Right cardiac atrium (tissue), 5 donors: ENCODE data around the gene FLII. TPM values are rescaled to one million over a fixed set of nuclear protein-coding genes. Genes with fewer than 3 reads are reported as not detected.
"Not testable (repeated sequence)": the region's sequence is repeated elsewhere in the genome, so short reads cannot be mapped to it uniquely, and the experiment has no call there.

Source experiments
- ATAC-seq, 2 donors: fragments of 200-7000 bp; cut with Tn5 transposase; one replicate each; pipeline versions ENCODE4 v1.8.0 to v1.9.1; 2020; ENCODE audit warnings: moderate library complexity in 2 of 2, mild to moderate bottlenecking in 1 of 2
- DNase-seq, 3 donors: peaks; one replicate each; pipeline ENCODE4 v3.0.0-alpha.2; 2020
- H3K27ac ChIP-seq: one replicate; pipeline ENCODE4 v1.5.1; 2013; ENCODE audit warnings: mild to moderate bottlenecking, low read length, control low read depth, moderate library complexity
- H3K27me3 ChIP-seq: one replicate; pipeline ENCODE4 v1.6.1; 2013; ENCODE audit not compliant: control insufficient read depth, insufficient read depth
- H3K4me1 ChIP-seq: one replicate; pipeline ENCODE4 v1.6.1; 2013; ENCODE audit warnings: low read length; ENCODE audit not compliant: control insufficient read depth, insufficient read depth
- H3K4me3 ChIP-seq: one replicate; pipeline ENCODE4 v1.5.1; 2013; ENCODE audit warnings: low read length, control low read depth
- H3K9me3 ChIP-seq: one replicate; pipeline ENCODE4 v1.6.1; 2013; ENCODE audit warnings: low read length; ENCODE audit not compliant: control insufficient read depth
- WGBS: extraction: QIAGEN DNeasy Blood & Tissue Kit; methylation state at CpG from one replicate; pipeline ENCODE4 v1.1.7; 2013; 5-methylcytosine and 5-hydroxymethylcytosine counted together
- intact Hi-C, 4 donors: fragments of 100-400 bp; cut with DNase I; formaldehyde crosslinking; loops; one replicate each; pipeline versions ENCODE4 v1.11.0 to v1.14.0; 2022 to 2023
- polyA plus RNA-seq: library from polyadenylated mRNA; stranded (reverse); fragments of 200-250 nt; gene quantifications from one replicate; pipeline ENCODE4 v1.2.3, GENCODE V29; 2013
- total RNA-seq, 4 donors: library from RNA; stranded (reverse); fragmentation: NEBNext Ultra II Directional; extraction: Animal tissue kit (Norgen Biotek cat#: 25700); gene quantifications; one replicate each; pipeline ENCODE4 v1.2.1, GENCODE V29; 2021
- donor health status: healthy with polysubstance abuse.
- donor health status: DM: no; HTN: yes; CAD: no.
- donor health status: DM: no; HTN: no; CAD: no.
- donor health status: DM: no; HTN: yes; CAD: no; lungs with severe emphysema.
- donor health status: DM: yes; HTN: yes; CAD: no.

The FLII gene
- total and polyA plus RNA-seq, 5 donors: 166 to 217 (median 186) TPM

GRCh38 chr17:18228176-18228682 is 30.3 kb downstream of the FLII start:
- Histone ChIP-seq H3K9me3 (no peaks in the 10 kb centered on the region), H3K27me3 (no peaks in the 10 kb centered on the region), H3K4me3 (no peak overlapping the region), H3K27ac (no peak overlapping the region), H3K4me1 (no peaks in the 10 kb centered on the region)
- 87% methylated on average over 10 of the region's 10 CpGs for WGBS
- intact Hi-C loops: no loop called here
- ATAC-seq (no peak), DNase-seq (peak in 1 of 3 donors; percentile 38)

GRCh38 chr17:18227635-18228034 is 30.9 kb downstream of the FLII start:
- intact Hi-C loops: no loop called here
- WGBS: 98% methylated on average over 5 of the region's 5 CpGs
- ATAC-seq: no peak

DNA sequence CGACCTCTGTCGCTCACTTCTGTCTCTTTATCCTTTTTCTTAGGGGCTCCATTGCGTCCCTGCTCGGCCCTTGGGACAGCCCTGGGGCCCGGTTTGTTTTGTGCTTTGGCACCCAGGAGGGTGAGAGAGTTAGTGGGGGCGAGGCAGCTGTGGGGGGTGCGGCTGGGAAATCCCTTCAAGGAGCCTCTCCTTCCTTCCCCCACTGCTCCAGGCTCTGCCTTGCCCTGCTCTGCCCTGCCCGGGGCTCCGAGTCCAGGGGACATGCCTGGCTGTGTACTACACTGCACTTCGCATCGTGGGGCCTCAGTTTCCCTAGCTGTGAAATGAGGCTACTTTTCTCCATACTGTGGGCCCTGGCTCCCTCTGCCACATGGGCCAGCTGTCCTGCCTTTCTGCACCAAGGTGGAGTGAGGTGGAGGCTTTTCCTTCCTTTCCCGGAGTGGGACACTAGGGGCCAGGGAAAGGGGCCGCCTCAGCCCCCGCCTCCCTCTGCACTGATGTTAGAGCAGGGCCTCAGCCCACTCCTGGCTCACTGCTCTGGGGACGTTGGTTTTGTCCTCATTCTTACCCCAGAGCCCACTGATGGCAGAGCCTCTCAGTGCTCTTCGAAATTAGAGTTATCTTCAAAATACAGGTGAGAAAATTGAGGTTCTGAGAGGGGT is 32.1 kb downstream of the FLII start:
- Histone ChIP-seq H3K4me1 (no peaks in the 10 kb centered on the region), H3K27ac (no peak overlapping the region), H3K9me3 (no peaks in the 10 kb centered on the region), H3K27me3 (no peaks in the 10 kb centered on the region), H3K4me3 (peak overlapping the region; percentile 98)
- no peak for ATAC-seq
- 22% methylated on average over 16 of the region's 16 CpGs for WGBS
- DNase-seq: no peak
- intact Hi-C loops: no loop called here

More at GRCh38 chr17:18227635-18228034, 30.9 kb downstream of the FLII start:
- H3K4me3 ChIP-seq: no peak overlapping the region
- no peak for DNase-seq
- no peaks in the 10 kb centered on the region for H3K4me1 ChIP-seq
- H3K9me3 ChIP-seq: no peaks in the 10 kb centered on the region
- H3K27ac ChIP-seq: no peak overlapping the region
- no peaks in the 10 kb centered on the region for H3K27me3 ChIP-seq

- H3K4me1 ChIP-seq: no peaks in the 10 kb centered on the region
- H3K27me3 ChIP-seq: no peaks in the 10 kb centered on the region
- peak in 1 of 2 donors; percentile 3 for ATAC-seq
- H3K9me3 ChIP-seq: no peaks in the 10 kb centered on the region
- peak overlapping the region; percentile 98 for H3K4me3 ChIP-seq
- H3K27ac ChIP-seq: no peak overlapping the region
- DNase-seq: no peak
- WGBS: under 1% methylated on average over 56 of the region's 57 CpGs
- intact Hi-C loops: no loop called here
These were observed 32.8 kb downstream of the FLII start for GRCh38 chr17:18225642-18226283.

GRCh38 chr17:18225121-18225641 is 33.4 kb downstream of the FLII start, which contains the start of gene LLGL1:
Gene LLGL1 (plus strand): TSS chr17:18225635. CDS start chr17:18225683, 48 bp downstream.
- DNase-seq (peak; percentile 98 to 100 (median 99)), ATAC-seq (peak; percentile 96 to 97)
- H3K27ac ChIP-seq: peak within 1 kb of the TSS; percentile 62
- peak within 1 kb of the TSS; percentile 98 for H3K4me3 ChIP-seq
- no peaks in the 10 kb centered on the region for H3K27me3 ChIP-seq
- no peaks in the 10 kb centered on the region for H3K4me1 ChIP-seq
- no peaks in the 10 kb centered on the region for H3K9me3 ChIP-seq
- intact Hi-C loops: no loop called here
- WGBS: under 1% methylated on average over 60 of the region's 60 CpGs

- intact Hi-C loops: no loop called here
These were observed 34.0 kb downstream of the FLII start for GRCh38 chr17:18224387-18225120.

GRCh38 chr17:18224053-18224386 is 34.5 kb downstream of the FLII start:
- peak in 1 of 3 donors; percentile 67 for DNase-seq
- intact Hi-C loops: no loop called here
- Histone ChIP-seq H3K27ac (peak overlapping the region; percentile 25), H3K4me3 (no peak overlapping the region), H3K27me3 (no peaks in the 10 kb centered on the region), H3K9me3 (no peaks in the 10 kb centered on the region), H3K4me1 (no peaks in the 10 kb centered on the region)
- ATAC-seq: no peak
- WGBS: 86% methylated on average over 4 of the region's 4 CpGs

More at GRCh38 chr17:18224387-18225120, 34.0 kb downstream of the FLII start:
- Histone ChIP-seq H3K27me3 (no peaks in the 10 kb centered on the region), H3K27ac (peak overlapping the region; percentile 62), H3K4me1 (no peaks in the 10 kb centered on the region), H3K9me3 (no peaks in the 10 kb centered on the region), H3K4me3 (peak overlapping the region; percentile 98)
- WGBS: 38% methylated on average over 23 of the region's 23 CpGs
- ATAC-seq (peak; percentile 61 to 67), DNase-seq (peak; percentile 60 to 81 (median 79))

GRCh38 chr17:18218756-18219415 is 39.7 kb downstream of the FLII start:
- WGBS: 17% methylated on average over 4 of the region's 4 CpGs
- intact Hi-C loops: loop anchor here in 2 of 4 donors (10.0 kb wide), 2 partner anchors 74 to 96 kb away; partner anchors contain the start of genes SMCR8 (in 1 of the 2) and TOP3A (in 1 of the 2)

DNA sequence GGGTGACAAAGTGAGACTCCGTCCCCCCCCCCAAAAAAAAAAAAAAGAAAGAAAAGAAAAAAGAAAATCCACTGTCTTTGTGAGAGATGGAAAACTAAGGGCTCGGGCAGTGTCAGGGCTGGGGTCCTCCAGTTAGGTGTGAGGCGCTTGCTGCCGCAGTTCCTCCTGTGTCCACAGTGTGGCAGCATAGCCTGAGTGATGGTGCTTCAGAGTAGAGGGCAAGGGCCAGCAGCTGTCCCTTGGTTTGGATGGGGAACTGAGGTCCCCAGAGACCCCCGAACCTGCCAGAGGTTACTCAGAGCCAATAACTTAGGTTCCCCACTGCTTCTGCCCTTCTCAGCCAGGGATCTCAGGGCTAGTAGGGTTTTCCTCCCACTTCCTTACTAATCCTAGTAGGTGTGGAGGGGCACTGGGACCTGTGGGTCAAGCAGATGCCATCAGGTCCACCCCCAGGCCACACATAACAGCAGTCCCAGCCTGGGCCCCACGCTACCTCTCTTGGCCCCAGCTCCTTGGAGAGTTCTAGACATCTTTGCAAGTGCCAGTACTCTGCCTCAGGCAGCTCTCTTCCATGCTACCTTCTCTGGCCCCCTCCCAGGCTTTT is 41.0 kb downstream of the FLII start:
- H3K27ac ChIP-seq: no peak overlapping the region
- DNase-seq (peak; percentile 74 to 90 (median 89)), ATAC-seq (peak; percentile 81 to 86)
- intact Hi-C loops: loop anchor here in 2 of 4 donors (10.0 kb wide), 2 partner anchors 73 to 97 kb away; partner anchors contain the start of genes SMCR8 (in 1 of the 2) and TOP3A (in 1 of the 2)
- H3K27me3 ChIP-seq: no peaks in the 10 kb centered on the region
- H3K9me3 ChIP-seq: no peaks in the 10 kb centered on the region
- no peaks in the 10 kb centered on the region for H3K4me1 ChIP-seq
- 8% methylated on average over 6 of the region's 6 CpGs for WGBS
- no peak overlapping the region for H3K4me3 ChIP-seq

More at GRCh38 chr17:18218756-18219415, 39.7 kb downstream of the FLII start:
- Histone ChIP-seq H3K27me3 (no peaks in the 10 kb centered on the region), H3K27ac (no peak overlapping the region), H3K4me3 (no peak overlapping the region), H3K4me1 (no peaks in the 10 kb centered on the region), H3K9me3 (no peaks in the 10 kb centered on the region)
- ATAC-seq (peak; percentile 49 to 62), DNase-seq (peak; percentile 53 to 86 (median 85))

GRCh38 chr17:18216906-18217305 is 41.6 kb downstream of the FLII start:
- not testable (repeated sequence) for H3K4me1 ChIP-seq, ATAC-seq, H3K9me3 ChIP-seq, DNase-seq, H3K27ac ChIP-seq, H3K27me3 ChIP-seq, H3K4me3 ChIP-seq
- 81% methylated on average over 11 of the region's 11 CpGs for WGBS
- intact Hi-C loops: loop anchor here in 2 of 4 donors (10.0 kb wide), 2 partner anchors 72 to 98 kb away; partner anchors contain the start of genes SMCR8 (in 1 of the 2) and TOP3A (in 1 of the 2)
